Measurements from ENCODE around the gene SPAG7. TPM values are rescaled to one million over a fixed set of nuclear protein-coding genes. Genes with fewer than 3 reads are reported as not detected.
A peak's percentile ranks its signal among the peaks of the same experiment; 100 is the strongest.

Gene SPAG7
- total and polyA plus RNA-seq, 2 of the 8 experiments (the other 6 are each of a cell fraction or from before 2014, with no cell fraction given): 74.2 to 81.9 TPM

- TF ChIP-seq RXRA (IDR thresholded peaks at IDR 0.05; ENCODE audit: insufficient read depth, low read depth, low read length) (no peak), KDM5A (IDR thresholded peaks at IDR 0.05; ENCODE audit: low read length) (0 out of 2 replicates have a peak, but pooled peaks have one; percentile 29), EP300 (IDR thresholded peaks at IDR 0.05; ENCODE audit: borderline replicate concordance in 1 of 2, low read depth in 2 of 2, low read length in 2 of 2) (no peak), HDAC2 (IDR thresholded peaks at IDR 0.05; ENCODE audit: borderline replicate concordance in 1 of 2, low read depth in 2 of 2, low read length in 2 of 2) (0 out of 4 replicates have a peak, but pooled peaks of 1 of the 2 experiments have one; percentile 2), CEBPB (IDR thresholded peaks at IDR 0.05; ENCODE audit: low read depth, low read length) (no peak), CHD2 (IDR thresholded peaks at IDR 0.05; ENCODE audit: low read length) (no peak), CTCF (IDR thresholded peaks at IDR 0.05; ENCODE audit: control extremely low read depth in 1 of 3, insufficient read depth in 1 of 3, low read depth in 1 of 3, low read length in 3 of 3) (no peak), TAF7 (optimal IDR thresholded peaks at IDR 0.05; ENCODE audit: borderline replicate concordance, low read depth, low read length) (peak; percentile 34), TCF12 (IDR thresholded peaks at IDR 0.05; ENCODE audit: low read depth, low read length) (no peak), E2F6 (IDR thresholded peaks at IDR 0.05) (no peak), GABPA (IDR thresholded peaks at IDR 0.05; ENCODE audit: borderline replicate concordance, insufficient read depth, low read length) (peak; percentile 92; the same call in 1 of the 2 replicates), GTF2F1 (IDR thresholded peaks at IDR 0.05; ENCODE audit: borderline replicate concordance, low read depth, low read length) (no peak), TEAD4 (IDR thresholded peaks at IDR 0.05; ENCODE audit: low read depth, low read length) (no peak), RFX5 (IDR thresholded peaks at IDR 0.05; ENCODE audit: borderline replicate concordance, low read depth, low read length) (no peak), SAP30 (IDR thresholded peaks at IDR 0.05; ENCODE audit: insufficient read depth, insufficient replicate concordance, low read length) (peak; percentile 77), SP4 (IDR thresholded peaks at IDR 0.05; ENCODE audit: low read length) (no peak), USF2 (IDR thresholded peaks at IDR 0.05; ENCODE audit: low read length) (no peak), ASH2L (IDR thresholded peaks at IDR 0.05; ENCODE audit: low read length) (no peak)
These were observed 26.9 kb downstream of the SPAG7 start (continued) for GRCh38 chr17:4940555-4941318.
